CD4-positive, alpha-beta T cell treated with Interleukin-15 for 1 hour (primary cell): ENCODE results near the gene AMPD3.

ENCODE experiments used
- DNase-seq: peaks from one replicate; pipeline ENCODE4 v3.0.0-alpha.2; 2020

Gene AMPD3

DNA sequence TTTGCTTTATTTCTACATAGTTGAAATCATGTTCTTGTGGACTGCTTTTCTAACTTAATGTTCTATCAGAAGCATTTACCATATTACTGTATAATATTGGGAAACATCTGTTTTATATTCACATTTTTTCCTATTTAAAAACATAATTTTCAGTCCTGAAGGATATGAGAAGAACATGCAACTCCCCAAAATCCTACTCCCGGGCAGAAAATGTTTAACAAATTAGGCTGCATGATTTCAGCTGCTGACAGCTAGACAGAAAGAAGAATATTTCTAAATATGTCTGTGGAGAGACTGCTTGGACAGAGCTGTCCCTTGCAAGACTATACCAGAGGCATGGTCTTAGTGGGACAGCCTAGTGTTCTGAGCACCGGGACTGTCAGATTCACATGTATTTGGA, 15.7 kb upstream of the AMPD3 start:
- no peak for DNase-seq

DNA sequence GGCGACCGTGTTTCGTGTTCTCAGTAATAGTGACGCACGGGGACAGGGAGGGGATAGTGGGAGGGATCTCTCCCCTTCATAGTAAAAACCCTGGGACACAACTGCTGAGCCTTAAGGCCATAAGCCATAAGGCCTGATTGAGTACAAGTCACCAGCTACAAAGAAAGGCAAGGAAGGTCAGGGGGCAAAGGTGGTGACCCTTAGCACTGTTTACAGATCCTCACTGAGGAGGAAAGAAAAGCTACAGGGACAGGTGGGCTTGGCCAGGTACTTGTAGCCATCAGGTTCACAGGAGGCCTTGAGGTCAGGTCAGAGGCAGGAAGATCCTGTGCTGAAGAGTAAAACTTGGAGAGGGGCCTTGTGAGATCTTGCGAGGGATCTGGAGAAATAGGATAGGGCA, 15.1 kb upstream of the AMPD3 start:
- DNase-seq, result no peak

DNA sequence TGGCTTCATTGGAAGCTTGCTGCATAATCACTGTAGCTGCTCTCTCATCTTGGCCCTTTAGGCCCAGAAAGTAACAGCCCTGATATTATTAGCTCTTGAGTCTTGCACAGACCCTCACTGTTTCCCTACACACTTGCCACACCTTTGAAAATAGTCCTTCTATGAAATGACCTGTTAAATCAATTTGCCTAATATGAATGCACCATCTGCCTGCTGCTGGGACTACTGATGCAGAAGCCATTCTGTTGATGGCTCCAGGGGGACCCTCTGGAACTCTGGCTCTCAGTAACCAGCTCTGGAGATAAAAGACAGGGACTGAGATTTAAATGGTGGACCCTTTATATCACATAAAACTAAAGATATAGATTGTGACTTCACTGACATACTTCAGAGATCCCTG, 14.7 kb upstream of the AMPD3 start:
- no peak for DNase-seq

DNA sequence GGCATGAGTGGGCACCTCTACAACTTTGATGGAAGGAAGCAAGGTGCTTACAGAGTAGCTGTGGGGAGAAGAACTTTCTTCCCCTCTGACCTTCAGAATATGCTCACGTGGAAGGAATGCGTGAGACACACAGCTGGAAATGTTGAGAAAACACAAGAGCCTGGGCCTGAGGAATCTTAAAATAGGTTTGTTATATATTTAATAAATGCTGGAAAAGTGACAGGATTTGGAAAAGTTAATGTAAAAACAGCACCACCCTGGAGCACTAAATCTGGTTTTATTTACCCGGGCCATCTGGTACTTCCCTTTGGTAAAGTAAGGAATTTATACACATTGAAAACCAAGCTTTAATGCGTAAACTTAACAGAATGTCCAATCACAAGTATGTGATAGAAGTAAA, 14.0 kb upstream of the AMPD3 start:
- DNase-seq, result no peak

DNA sequence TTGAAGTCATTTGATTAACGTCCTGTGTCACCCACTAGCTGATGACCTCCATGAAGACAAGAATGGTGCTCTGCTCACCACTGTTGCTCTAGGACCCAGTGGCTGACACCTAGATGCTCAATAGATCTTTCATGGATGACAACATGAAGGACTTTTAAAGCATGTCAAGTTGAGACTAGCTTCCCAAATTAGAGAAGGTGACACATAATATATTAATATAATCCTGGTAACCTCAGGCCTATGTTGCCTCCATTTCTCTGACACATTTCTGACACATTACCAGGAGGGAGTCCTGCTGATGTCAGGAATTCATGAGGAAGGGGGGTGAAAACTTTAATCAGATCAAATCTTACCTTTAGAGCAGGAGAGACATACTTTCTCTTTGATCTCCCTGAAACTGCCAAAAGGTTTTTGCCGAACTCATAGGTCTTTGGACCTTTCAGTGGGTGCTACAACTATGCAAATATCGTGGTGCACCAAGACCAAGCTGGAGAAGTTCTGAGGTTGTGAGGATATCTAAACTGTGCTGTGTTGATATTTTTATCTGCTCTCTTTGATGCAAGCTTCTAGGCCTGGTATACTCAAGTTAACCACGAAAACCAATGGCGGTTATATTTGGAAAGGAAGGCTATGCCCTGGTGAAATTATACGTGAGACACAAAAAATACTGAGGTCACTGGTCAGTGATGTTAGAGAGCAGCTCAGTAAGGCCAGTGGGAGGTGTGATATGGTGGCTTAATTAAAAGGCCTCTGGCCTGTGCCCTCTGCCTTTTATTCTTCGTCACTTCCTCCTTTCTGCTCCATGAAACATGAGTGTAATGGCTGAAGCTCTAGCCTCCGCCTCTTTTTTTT, 13.2 kb upstream of the AMPD3 start:
- no peak for DNase-seq

DNA sequence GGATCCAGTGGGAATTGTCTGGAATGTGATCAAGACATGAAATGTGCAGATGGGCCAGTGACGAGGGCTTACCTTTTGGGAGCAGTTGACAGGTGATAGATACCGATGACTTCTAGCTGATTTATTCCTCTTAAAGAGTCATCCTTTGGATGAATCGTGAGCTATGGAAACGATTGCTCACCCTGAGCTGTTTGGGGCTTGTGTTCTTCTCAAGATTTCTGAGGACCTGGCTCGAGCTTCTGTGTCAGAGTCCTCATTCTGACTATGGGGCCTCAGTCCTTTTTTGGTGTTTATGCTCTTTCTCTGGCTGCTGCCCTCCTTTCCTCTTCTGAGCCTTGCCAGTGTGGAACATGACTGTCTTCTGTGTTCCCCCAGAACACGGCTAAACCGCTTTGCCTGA, 11.9 kb upstream of the AMPD3 start:
- DNase-seq, result no peak

DNA sequence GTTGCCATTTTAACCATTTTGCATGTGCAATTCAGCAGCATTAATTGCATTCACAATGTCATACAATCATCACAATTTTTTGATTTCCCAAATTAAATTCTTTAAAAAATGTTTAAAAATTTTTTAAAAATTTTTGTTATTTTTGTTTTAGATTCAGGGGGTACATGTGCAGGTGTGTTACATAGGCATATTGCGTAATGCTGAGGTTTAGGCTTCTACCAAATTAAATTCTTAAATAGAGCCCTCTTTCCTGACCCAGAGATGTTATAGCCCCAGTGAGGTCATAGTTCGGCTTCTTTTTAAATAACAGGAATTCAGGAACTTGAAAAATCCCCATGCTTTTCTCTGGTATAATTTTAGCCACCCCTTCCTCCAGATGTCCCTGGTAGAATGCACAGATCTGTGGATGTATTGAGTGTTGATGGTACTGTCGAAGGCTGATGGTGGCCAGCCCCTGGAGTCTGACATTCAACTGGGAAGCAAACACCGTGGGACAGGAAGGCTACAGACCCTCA, 11.3 kb upstream of the AMPD3 start:
- no peak for DNase-seq

DNA sequence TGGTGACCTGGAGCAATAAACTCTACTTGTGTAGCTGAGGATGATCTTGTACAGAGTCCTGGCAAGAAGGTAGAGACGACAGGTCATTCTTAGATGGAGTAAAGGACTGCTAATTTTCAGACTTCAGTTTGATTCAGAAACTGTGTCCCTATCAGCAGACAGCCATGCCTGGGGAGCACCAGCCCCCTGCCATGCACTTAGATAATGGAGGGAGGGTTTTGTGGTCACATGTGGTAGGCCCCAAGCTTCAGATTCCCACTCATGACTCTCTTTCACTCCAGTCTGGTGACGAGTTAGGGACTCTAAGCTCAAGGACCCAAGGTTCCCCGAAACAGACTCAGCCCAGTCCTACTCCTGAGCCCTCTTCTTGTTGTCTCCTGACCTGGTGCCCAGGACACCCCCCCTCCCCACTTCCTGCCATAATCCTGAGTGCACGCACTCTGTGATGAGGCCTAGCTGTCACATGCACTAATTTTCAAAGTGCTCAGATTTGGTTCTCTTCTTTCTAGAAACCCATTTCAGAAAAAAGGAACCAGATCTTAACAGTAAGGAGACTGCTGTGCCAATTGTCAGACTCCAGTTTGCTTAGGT, 10.2 kb upstream of the AMPD3 start:
- no peak for DNase-seq

DNA sequence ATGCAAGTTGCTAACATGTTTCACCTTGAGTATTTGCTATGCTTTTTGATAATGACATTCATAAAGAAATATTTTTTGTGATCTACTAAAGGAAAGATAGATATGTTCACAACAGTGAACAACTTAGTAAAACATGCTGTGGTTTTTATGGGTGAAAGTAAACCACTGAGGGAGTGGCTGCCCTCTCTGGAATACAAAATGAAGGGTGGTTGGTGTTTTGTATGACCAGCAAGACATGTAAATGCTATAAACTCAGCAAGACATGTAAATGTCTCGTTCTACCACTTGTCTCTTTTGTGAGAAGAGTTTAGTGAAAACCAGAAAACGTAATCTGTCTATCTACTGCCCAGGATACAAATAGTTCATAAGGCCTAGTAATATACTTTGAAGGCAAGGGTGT, 7.6 kb upstream of the AMPD3 start:
- no peak for DNase-seq

DNA sequence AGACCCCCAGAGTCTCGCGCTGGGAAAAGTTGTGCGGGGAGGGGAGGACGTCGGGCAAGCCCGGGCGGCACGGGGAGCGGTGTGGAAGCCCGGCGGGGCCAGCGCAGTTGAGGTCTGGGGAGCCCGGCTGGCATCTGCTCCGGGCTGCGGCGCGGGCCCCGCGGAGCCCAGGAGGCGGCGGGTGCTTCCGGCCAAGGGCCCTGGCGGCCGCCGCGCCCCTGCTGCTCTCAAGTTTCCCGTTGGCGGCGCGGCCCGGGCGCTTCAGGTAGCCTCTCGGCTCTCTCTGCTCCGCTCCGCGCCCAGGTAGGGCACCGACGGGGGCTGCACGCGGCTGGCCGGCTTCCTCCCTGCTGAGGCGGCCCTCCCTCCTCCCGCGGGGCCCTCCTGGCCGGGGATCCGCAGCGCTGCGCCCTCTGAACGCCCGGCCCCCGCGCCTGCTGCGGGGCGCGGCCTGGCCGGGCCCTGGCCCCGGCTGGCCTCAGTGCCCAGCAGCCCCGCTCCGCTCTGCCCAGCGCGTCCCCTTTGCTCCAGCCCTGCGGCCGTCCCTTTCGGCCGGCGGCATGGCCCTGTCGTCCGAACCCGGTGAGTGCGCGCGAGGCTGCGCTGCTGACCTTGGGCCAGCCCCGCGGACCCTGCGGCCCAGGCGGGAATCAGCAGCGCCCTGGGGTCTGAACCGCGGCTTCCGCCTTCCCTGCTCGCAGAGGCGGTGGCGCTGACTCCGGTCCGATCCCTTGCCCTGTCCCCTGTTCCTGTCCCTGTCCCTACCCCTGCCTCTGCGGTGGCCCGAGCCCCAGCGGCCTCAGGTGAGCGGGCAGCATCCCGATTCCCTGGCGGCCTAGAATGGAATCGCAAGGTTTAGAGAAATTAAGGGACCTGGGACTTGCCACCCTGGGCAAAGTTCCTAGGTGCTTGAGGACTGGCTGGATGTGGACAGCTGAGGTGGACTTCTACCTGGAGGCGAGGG, 4.3 kb upstream of the AMPD3 start:
- DNase-seq, result no peak

DNA sequence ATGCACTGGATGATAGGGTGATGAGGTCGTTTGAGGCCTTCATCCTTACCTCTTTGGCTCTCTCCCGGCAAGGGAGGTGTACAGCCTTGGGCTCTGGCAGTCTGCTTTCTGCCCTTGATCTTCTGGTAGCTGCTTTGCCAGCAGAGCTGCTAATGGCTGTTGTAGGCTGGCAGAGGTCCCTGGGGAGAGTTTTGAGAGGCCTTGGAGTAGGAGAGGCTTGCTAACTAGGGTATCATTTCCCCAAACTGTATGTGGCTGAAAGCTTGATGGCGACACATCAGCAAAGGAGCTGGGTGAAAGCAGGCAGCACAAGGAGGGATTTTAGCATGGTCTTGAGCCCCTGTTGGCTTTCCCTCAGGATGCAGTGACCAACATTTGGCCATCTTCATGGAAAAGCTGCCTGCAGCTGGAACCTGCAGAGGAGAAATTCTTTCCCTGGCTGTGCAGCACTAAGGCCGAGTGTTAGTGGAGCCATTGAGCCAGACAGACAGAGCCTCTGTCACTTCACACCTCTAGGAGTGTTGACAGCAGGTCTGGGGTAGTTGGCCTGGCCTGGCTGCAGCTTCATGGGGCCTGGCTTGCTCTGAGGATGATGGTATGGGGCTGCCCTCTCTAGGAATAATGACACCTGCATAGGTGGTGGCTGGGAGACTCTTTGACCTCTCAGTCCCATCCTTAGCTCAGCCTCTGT, 3.5 kb upstream of the AMPD3 start:
- DNase-seq, result peak; percentile 59

DNA sequence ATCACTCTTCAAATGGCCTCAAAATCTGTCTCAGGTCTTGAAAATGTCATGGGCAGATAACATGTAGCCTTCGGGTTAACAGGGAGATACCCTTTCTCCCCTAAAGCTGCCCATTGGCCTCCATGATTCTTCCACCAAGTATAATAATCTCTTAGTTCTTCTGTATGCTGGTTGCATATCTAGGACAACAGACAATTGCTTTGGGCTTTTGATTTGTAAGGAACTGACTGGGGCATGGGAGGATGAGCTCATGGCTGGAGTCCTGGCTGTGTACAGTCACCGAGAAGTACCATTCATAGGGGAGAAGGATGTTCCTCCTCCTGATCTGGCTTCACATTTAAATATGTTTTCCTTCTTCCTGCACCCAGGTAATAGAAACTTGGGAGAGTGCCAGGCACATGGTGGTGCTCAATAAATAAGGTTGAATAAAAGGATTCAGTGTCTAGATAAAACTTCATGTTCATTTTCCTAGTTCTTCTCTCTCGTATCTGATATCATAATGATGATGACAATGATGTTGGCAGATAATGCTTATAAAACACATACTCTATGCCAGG, 2.8 kb upstream of the AMPD3 start:
- DNase-seq, result no peak

DNA sequence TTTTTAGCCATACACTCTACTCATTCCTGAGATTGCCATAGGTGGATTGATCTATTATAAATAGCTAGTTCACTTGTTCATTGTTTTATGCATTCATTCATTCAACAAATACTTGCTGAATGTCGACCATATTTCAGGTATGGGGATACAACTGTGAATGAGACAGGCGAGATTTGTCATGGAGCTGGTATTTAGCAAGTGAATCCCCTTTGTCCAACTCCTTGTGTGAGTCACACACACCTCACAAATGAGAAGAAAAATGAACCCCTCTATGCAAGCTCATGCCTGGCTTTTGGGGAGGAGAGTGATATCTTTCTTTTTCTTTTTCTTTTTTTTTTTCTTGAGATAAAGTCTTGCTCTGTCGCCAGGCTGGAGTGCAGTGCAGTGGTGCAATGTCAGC, 1.8 kb upstream of the AMPD3 start:
- DNase-seq, result no peak

DNA sequence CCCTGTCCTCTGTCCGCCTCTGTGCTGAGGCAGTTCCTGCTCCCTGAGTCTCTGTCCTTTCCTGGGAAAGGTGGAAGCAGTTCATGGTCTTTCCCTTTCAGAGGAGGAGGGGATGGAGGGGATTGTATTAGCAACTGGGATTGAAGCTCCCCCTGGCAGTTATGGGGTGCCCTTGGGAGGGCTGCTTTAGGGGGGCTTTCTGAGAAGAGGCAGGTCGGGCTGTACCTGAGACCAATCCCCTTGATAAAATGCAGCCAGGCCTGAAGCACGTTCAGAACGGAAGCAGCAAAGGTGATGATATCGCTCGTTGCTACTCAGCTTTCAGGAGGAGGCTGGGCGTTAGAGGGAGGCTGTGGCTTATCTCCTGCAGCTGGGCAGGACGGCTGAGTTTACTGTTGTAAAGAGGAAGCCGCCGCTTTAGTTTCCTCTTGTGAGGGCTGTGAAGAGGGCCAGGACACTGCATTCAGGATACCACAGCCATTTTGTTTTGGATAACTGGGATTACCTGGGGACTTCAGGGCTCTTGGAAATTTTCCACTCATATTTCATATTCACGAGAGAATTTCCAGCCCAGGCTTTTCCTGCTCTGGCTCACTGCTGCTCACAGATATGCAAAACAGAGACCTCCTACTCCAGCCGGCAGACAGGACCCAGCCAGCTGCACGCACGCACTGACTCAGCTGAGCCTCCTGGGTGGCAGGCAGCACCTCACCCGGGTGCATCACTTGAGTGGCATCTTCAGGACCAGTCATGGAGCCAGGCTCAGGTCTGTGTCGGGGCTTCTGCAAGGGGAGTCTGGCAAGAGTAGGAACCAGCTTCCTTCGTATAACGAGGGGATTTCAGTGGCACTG, 798 bp downstream of the AMPD3 start:
- peak; percentile 74 for DNase-seq

DNA sequence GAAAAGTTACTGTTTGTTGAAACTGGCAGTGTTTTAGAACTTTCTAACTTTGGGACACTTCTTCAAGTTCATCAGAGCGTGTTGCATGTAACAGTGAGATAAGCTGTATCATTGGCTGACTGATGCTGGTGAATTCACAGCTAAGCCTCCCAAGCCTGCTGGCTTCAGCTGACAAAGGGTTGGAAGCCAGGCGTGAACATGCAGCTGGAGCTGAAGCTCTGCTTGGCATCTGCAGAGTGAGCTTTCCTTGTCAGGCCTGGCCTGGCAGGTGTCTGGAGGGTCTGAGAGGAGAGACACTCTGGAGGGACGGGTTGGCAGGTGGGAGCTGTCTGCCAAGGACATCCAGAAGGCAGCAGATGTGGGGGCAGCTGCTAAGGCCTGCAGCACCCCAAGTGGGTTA, 1.5 kb downstream of the AMPD3 start:
- DNase-seq, result no peak

DNA sequence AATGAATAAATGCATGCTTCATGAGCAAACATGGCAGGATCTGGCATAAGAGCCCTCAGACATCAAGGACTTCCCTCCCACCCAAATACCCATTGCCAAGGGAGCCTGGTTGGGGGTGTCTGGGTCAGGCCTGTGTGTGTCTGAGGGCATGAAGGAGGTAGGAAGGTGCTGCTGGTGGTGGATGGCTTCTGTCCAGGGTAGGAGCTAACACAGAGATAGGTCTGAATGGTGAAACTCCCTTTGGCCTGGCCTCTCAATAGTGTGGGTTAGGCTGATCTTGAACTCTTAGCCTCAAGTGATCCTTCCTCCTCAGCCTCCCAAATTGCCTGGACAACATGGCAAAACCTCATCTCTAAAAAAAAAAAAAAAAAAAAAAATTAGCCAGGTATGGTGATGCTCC, 2.8 kb downstream of the AMPD3 start:
- DNase-seq, result no peak

DNA sequence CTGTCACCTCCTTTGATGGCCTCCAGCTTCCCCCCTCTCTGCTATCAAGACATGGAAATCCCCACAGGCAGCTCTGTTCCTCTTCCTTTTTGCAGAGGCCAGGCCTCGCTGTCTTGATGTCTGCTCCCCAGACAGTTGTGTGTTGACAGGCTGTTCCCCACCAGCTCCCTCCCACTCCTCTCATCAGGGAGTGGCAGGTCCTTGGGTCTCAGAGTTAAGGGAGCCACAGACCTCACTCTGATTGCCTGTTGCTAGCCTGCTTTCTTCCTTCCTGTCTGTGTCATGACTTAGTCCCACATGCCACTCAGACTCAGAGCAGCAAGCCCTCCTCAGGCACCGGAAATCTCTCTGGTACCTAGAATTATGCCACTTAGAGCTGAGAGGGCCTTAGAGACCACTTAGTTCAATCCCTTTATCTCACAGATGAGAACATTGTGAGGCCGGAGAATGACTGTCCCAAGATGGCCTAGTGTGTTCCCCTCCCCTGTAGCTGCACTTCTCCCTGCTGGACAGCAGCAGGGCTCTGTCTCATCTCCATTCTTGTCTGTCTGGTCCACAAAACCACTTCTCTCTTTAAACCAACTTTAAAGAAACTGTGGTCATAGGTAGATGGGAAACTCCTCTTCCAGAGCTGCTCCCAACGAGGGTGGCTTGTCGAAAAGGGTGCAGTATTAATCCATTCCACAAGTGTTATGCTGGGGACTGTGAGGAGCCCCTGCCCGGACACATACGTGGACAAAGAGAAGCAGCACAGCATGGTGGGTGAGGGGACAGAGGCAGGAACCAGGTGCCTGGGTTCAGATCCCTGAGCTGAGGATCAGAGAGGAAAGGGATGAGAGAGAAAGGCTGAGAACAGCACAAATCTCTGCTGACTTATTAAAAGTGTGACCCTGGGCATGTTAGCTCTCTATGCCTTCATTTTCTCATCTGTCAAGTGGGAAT, 4.2 kb downstream of the AMPD3 start:
- peak; percentile 79 for DNase-seq

DNA sequence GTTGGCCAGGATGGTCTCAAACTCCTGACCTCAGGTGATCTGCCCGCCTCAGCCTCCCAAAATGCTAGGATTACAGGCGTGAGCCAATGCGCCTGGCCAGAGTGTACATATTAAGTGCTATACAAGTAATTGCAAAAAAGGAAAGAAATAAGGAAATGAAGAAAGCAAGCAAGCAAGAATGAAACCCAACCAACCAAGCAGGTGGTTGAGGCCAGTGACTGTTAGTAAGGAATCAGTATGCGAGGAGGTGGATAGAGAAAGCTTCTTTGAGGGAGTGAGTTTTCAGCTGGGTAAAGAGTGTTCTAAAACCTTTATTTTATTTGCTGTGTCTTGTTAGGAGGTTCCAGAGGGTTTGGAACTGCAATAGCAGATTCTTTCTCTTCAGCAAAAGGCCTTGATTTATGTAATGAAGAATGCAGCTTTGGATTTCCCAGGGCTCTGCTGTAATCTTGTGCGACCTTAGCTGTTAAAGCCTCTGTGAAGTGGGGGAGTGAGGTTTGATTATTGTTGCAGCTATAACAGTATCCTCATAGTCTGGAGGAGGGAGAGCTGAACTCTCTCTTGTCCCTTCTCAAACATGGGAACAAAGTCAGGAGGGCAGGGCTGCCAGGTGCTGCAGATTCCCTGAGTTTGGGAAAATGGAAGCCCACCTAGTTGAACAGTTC, 5.7 kb downstream of the AMPD3 start:
- no peak for DNase-seq

DNA sequence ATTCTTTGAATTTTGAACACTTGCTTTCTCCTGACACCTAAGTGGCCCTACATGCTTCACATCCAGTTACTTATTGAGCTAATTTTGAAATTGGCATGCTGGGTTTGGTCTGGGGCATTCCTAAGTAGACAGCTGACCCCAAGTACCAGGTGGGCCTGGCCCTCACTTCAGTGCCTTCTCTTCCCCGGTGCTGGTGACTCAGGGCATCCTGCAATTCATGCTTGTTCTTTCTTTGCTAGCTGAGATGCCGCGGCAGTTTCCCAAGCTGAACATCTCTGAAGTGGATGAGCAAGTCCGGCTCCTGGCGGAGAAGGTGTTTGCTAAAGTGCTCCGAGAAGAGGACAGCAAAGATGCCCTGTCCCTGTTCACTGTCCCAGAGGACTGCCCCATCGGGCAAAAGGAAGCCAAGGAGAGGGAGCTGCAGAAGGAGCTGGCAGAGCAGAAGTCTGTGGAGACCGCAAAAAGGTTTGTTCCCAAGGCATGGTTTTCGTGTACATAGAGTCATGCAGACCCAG, 6.3 kb downstream of the AMPD3 start:
- DNase-seq, result no peak
